COLO668 (cell line): ENCODE measurements around the gene SSRP1.
"Not testable (repeated sequence)": the region's sequence is repeated elsewhere in the genome, so short reads cannot be mapped to it uniquely, and the experiment has no call there.

Source experiments
- DNase-seq: peaks from one replicate; lab custom pipeline; 2025; ENCODE audit not compliant: unreplicated experiment; lab: John Stamatoyannopoulos, UW

The SSRP1 gene

GRCh38 chr11:57303280-57303989 is 32.3 kb downstream of the SSRP1 start:
- DNase-seq = peak; percentile 47

- no peak for DNase-seq
Observed at GRCh38 chr11:57302489-57302888, 33.2 kb downstream of the SSRP1 start.

DNA sequence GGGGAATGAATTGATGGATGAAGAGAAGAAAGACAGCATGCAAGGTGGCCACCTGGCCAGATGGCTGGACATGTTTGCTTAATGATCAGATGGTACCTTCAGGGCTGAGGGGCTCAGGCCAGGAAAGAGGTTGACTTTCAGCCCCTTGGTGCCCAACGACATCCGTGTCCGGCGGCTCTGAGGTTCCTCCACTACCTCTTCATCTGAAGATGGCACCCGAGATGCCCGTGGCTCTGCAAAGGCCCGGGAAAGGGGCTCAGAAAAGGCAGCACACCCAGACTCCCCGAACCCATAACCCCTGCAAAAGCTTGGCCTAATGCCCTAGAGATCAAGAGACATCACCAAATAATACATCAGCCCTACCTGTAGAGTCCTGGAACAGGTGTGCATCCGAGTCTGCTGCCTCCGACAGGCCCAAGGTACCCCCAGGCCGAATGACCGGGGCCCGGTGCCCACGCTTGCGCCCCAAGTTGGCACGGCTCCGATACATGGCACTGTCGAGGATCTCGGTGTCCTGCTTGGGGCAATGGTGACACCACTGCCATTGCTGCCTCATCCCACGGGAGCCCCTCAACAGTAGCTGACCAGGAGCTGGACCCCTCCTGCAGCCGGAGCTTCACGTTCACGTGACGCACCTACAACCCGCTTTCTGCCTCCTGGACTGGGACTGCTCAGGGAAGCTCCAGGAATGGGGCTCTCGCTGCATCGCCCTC is 33.8 kb downstream of the SSRP1 start:
- no peak for DNase-seq

GRCh38 chr11:57300785-57301184 is 34.9 kb downstream of the SSRP1 start:
- DNase-seq = no peak

GRCh38 chr11:57299150-57299737 is 36.4 kb downstream of the SSRP1 start:
- no peak for DNase-seq

GRCh38 chr11:57297221-57297620 is 38.5 kb downstream of the SSRP1 start:
- no peak for DNase-seq

- not testable (repeated sequence) for DNase-seq
Observed at GRCh38 chr11:57296205-57296604, 39.5 kb downstream of the SSRP1 start.

GRCh38 chr11:57294225-57295131 is 41.2 kb downstream of the SSRP1 start:
- no peak for DNase-seq

GRCh38 chr11:57290288-57290687 is 45.4 kb downstream of the SSRP1 start:
- no peak for DNase-seq

- peak; percentile 71 for DNase-seq
Observed at GRCh38 chr11:57288771-57289579, 46.7 kb downstream of the SSRP1 start.

GRCh38 chr11:57287884-57288283 is 47.8 kb downstream of the SSRP1 start:
- no peak for DNase-seq

DNA sequence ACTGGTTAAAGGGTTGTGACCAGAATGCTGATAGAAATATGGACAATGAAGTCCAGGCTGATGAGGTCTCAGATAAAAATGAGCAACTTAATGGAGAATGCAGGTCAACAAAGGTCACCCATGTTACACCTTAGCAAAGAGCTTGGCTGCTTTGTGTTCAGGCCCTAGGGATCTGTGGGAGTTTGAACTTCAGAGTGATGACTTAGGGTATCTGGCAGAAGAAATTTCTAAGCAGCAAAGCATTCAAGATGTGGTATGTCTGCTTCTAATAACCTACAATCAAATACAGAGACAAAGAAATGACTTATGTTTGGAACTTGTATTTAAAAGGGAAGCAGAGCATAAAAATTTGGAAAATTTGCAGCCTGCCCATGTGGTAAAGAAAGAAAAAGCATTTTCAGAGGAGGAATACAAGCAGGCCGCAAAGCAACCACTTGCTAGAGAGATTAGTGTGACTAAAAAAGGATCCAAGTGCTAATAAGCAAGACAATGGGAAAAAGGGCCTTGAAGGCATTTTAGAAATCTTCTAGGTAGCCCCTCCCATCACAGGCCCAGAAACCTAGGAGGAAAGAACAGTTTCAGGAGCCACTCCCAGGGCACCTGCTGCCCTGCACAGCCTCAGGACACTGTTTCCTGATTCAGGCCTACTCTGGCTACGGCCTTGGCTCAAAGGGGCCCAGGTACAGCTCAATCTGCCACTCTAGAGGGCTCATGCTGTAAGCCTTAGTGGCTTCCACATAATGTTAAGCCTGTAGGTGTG is 52.3 kb downstream of the SSRP1 start:
- no peak for DNase-seq

DNA sequence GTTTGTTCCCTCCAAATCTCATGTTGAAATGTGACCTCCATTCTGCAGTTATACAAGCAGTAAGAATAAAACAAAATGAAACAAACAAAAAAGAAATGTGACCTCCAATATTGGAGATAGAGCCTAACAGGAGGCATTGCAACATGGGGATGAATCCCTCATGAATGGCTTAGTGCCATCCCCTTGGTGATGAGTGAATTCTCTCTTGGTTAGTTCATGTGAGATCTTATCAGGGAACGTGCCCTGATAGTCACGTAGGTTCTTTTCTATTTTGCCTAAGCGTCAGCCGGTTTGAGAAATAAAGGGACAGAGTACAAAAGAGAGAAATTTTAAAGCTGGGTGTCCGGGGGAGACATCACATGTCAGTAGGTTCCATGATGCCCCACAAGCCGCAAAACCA is 54.1 kb downstream of the SSRP1 start:
- DNase-seq = not testable (repeated sequence)

DNA sequence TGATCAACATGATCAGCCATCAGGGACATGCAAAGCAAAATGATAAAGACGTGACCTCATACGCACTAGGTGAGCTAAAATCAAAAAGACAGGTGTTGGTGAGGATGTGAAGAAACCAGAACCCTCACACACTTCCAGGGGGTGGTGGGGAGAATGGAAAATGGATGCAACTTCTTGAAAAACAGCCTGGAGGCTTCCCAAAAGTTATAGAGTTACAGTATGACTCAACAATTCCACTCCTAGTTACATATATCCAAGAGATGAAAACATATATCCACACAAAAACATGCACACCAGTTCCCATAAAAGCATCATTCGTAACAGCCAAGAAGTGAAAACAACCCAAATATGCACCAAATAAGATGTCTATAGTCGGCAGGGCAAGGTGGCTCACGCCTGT is 56.6 kb downstream of the SSRP1 start:
- DNase-seq = no peak

DNA sequence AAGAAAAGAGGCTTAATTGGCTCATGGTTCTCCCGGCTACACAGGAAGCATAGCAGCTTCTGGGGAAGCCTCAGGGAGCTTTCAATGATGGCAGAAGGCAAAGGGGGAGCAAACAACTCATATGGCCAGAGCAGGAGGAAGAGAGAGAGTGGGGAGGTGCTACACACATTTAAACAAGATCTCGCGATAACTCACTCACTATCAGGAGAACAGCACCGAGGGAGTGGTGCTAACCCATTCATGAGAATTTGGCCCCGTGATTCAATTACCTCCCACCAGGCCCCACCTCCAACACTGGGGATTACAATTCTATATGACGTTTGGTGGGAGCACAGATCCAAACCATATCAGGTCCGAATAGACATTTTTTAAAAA is 57.0 kb downstream of the SSRP1 start:
- no peak for DNase-seq

DNA sequence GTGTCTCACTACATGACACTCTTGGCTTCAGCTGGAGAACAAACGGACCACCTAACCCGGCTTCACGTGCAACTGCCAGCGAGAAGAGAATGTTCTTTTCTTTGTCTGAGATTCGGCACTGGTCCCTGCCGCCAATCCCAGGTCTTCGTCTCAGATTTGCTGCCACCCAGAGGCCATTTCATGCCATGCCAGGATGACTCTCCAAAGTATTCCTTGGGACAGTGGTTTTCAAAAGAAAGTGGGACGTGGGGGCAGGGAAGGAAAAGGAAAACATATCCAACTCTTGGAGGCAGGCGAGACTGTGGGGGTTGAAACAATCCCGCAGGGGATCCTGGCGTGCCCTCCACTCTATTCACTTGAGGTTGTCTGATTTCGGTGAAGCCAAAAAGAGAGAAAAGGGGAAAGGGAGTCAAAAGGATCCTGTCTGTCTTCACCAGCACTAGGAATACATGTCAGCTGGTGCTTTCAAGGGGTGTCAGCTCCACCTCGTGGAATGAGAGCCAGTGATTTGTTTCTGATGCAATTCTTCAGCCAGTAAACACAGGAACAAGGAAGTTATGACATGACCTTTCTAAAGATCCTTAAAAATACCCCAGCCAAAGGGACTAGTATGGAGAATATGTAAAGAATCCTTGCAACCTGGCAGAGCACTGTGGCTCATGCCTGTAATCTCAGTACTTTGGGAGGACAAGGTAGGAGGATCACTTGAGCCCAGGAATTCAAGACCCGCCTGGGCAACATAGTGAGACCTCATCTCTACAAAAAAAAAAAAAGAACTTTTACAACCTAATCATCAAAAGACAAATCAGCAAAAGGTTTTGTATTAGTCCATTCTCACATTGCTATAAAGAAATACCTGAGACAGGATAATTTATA is 57.6 kb downstream of the SSRP1 start:
- peak; percentile 44 for DNase-seq

DNA sequence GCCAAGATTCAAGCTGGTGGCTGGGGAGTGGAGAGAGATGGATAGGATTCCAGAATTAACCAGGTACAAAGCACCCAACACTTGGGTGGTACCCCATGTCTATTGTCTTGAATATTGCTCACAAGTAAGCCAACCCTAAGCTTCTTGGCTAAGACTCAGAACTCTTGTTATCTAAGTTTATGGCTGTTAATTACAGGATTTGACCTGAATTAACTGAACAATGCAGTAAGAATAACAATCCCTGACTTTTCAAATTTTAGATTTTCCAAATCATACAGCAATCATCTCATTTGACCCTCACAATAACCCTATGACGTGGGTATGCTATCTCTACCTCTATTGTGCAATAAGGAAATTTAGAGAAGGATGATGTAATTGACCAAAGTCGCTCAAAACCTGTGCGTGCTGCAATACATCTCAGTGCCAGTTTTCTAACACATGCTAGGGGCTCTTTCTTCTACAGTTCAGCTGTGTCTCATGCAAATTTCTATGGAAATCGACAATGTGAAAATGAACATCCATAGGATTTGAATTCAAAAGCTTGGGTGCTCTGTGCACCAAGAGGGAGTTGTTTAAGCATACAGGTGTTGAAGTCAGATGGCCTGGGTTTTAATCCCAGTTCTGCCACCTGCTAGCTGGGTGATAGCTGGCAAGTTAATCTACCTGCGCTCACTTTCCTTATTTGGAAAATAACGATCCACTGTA is 58.6 kb downstream of the SSRP1 start:
- DNase-seq = no peak
